Activated B cell treated with CpG ODN at 0.5 μM for 24 hours (primary cell): ENCODE results near the gene SLC19A1. TPM values are rescaled to one million over a fixed set of nuclear protein-coding genes. Genes with fewer than 3 reads are reported as not detected.

Experiments
- ATAC-seq: fragments of 200-7000 bp; cut with Tn5 transposase; one replicate; pipeline ENCODE4 v1.10.0; 2021; ENCODE audit warnings: low read depth, mild to moderate bottlenecking, moderate library complexity
- CTCF ChIA-PET: fragments of 350-600 bp; sonication (Branson Sonifier 250); formaldehyde crosslinking; loops from one replicate; lab custom pipeline; 2021; ENCODE audit warnings: antibody characterized with exemption; lab: Charles Lee
- POLR2A ChIA-PET: fragments of 350-600 bp; sonication (Branson Sonifier 250); formaldehyde crosslinking; loops from one replicate; lab custom pipeline; 2021; ENCODE audit warnings: antibody characterized with exemption; lab: Charles Lee
- DNase-seq: peaks from one replicate; pipeline ENCODE4 v3.0.0; 2022
- H3K27ac Mint-ChIP-seq: one replicate; pipeline ENCODE4 v1.8.0; 2020; ENCODE audit warnings: mixed read lengths
- H3K27me3 Mint-ChIP-seq: one replicate; pipeline ENCODE4 v1.8.0; 2021; ENCODE audit warnings: mixed read lengths
- H3K36me3 Mint-ChIP-seq: one replicate; pipeline ENCODE4 v1.8.0; 2021; ENCODE audit warnings: low read depth, mixed read lengths
- H3K4me1 Mint-ChIP-seq: one replicate; pipeline ENCODE4 v1.8.0; 2021; ENCODE audit warnings: mixed read lengths
- H3K4me3 Mint-ChIP-seq: one replicate; pipeline ENCODE4 v1.8.0; 2020; ENCODE audit warnings: mild to moderate bottlenecking, mixed read lengths
- H3K9me3 Mint-ChIP-seq: one replicate; pipeline ENCODE4 v1.8.0; 2020; ENCODE audit warnings: mixed read lengths
- CTCF ChIP-seq: fragments of 200-600 bp; IDR thresholded peaks from one replicate; pipeline ENCODE4 v1.8.0; 2022; ENCODE audit warnings: antibody characterized with exemption, mild to moderate bottlenecking
- intact Hi-C: fragments of 100-400 bp; cut with micrococcal nuclease; formaldehyde crosslinking; loops from one replicate; pipeline ENCODE4 v1.15.1; 2024
- total RNA-seq: library from RNA; stranded (reverse); gene quantifications from 2 replicates; pipeline ENCODE4 v1.2.3, GENCODE V29; 2022

Gene SLC19A1
- total RNA-seq = 7.4 and 10.7 TPM in 2 replicates

- TF ChIP-seq CTCF = no peak
- Mint-ChIP-seq H3K27me3 (no peaks in the 10 kb centered on the region), H3K9me3 (no peaks in the 10 kb centered on the region), H3K27ac (no peak within 1 kb of the TSS), H3K4me3 (peak within 1 kb of the TSS; percentile 77), H3K36me3 (no peaks in the 10 kb centered on the region), H3K4me1 (peaks cover 4% of the 10 kb centered on the region)
- ChIA-PET CTCF (no interaction called here), POLR2A (no interaction called here)
- intact Hi-C loops = loop anchor here (1.0 to 5.0 kb wide), 6 partner anchors 9 to 255 kb away; partner anchors contain the start of gene POFUT2
- ATAC-seq = peak; percentile 94
- peak; percentile 81 for DNase-seq
Observed at GRCh38 chr21:45542242-45542666, at the start of gene SLC19A1. Gene SLC19A1, minus strand, starts transcription at chr21:45542440. Its CDS starts 4,481 bp downstream, at chr21:45537959.

GRCh38 chr21:45591619-45592207, 49.5 kb upstream of the SLC19A1 start:
- CTCF ChIA-PET = interaction anchor here (1.1 kb wide), 1 partner anchor 113 kb away, joined by 4 read pairs; no protein-coding TSS in a partner anchor
- TF ChIP-seq CTCF = no peak
- POLR2A ChIA-PET = interaction anchor here (1.1 kb wide), 1 partner anchor 36 kb away, joined by 3 read pairs; no protein-coding TSS in a partner anchor

GRCh38 chr21:45590726-45591618, 48.7 kb upstream of the SLC19A1 start:
- Mint-ChIP-seq H3K4me3 (no peak overlapping the region), H3K27me3 (peaks cover 27% of the 10 kb centered on the region), H3K4me1 (peaks cover 3% of the 10 kb centered on the region), H3K36me3 (no peaks in the 10 kb centered on the region), H3K9me3 (peaks cover 16% of the 10 kb centered on the region), H3K27ac (no peak overlapping the region)
- POLR2A ChIA-PET = interaction anchor here (1.0 kb wide), 1 partner anchor 26 kb away, joined by 3 read pairs; no protein-coding TSS in a partner anchor
- peak; percentile 38 for DNase-seq
- TF ChIP-seq CTCF = no peak
- ATAC-seq = peak; percentile 50
- intact Hi-C loops = loop anchor here (1.0 kb wide), 2 partner anchors 49 to 52 kb away; partner anchors contain the start of genes PCBP3 and SLC19A1
- CTCF ChIA-PET = interaction anchor here (1.5 kb wide), 1 partner anchor 35 kb away, joined by 4 read pairs; no protein-coding TSS in a partner anchor

More at GRCh38 chr21:45591619-45592207, 49.5 kb upstream of the SLC19A1 start:
- Mint-ChIP-seq H3K27ac (no peak overlapping the region), H3K4me1 (peaks cover 7% of the 10 kb centered on the region), H3K36me3 (no peaks in the 10 kb centered on the region), H3K4me3 (no peak overlapping the region), H3K27me3 (peaks cover 29% of the 10 kb centered on the region), H3K9me3 (peaks cover 9% of the 10 kb centered on the region)
- intact Hi-C loops = loop anchor here (1.0 kb wide), 3 partner anchors 35 to 299 kb away; partner anchors contain the start of gene PCBP3
- peak; percentile 12 for DNase-seq
- ATAC-seq = no peak

- H3K36me3 Mint-ChIP-seq = no peaks in the 10 kb centered on the region
- H3K9me3 Mint-ChIP-seq = peaks cover 18% of the 10 kb centered on the region
- peaks cover 3% of the 10 kb centered on the region for H3K4me1 Mint-ChIP-seq
- CTCF ChIA-PET = interaction anchor here (1.5 kb wide), 1 partner anchor 34 kb away, joined by 4 read pairs; no protein-coding TSS in a partner anchor
- intact Hi-C loops = loop anchor here (1.0 kb wide), 1 partner anchor 48 kb away; the partner anchor contains the start of gene SLC19A1
- no peak for TF ChIP-seq CTCF
- POLR2A ChIA-PET = interaction anchor here (1.0 kb wide), 1 partner anchor 26 kb away, joined by 3 read pairs; no protein-coding TSS in a partner anchor
- H3K27me3 Mint-ChIP-seq = peaks cover 30% of the 10 kb centered on the region
- H3K4me3 Mint-ChIP-seq = no peak overlapping the region
- DNase-seq (peak; percentile 43), ATAC-seq (peak; percentile 70)
- H3K27ac Mint-ChIP-seq = no peak overlapping the region
Observed at GRCh38 chr21:45590246-45590725, 48.0 kb upstream of the SLC19A1 start.
